SK-N-MC (cell line): ENCODE data around the gene RSF1.

Experiments
- EZH2 ChIP-seq: fragments of 200-600 bp; sonication (generic); IDR thresholded peaks from one replicate; pipeline ENCODE4 v1.6.1; 2017; ENCODE audit warnings: antibody characterized with exemption
- POLR2AphosphoS5 ChIP-seq: IDR thresholded peaks from 2 replicates; pipeline ENCODE4 v1.6.1; 2012; ENCODE audit warnings: mild to moderate bottlenecking, low read depth, low read length, borderline replicate concordance

DNA sequence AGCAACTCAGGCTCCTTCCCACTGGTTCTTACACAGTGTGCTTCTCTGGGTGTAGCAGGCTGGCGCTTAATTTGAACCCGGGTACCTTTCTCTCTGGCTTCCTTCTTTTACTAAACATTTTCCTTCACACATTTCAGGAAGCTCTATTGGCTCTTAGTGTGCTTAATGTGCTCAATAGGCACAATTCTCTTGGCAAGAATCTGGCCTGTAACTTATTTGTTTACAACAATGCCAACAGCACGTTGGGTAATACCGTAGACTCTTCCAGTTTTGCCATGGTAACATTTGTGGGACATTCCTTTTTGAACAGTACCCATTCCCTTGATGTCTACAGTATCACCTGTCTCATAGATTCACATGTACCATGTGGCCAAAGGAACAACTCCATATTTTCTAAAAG is 48.2 kb upstream of the RSF1 start:
- TF ChIP-seq EZH2 (no peak), POLR2AphosphoS5 (no peak)
